Femur (tissue), 1 donor: Measurements from ENCODE around the gene EVI5.
"Not testable (repeated sequence)": the region's sequence is repeated elsewhere in the genome, so short reads cannot be mapped to it uniquely, and the experiment has no call there.

ENCODE experiments used
- DNase-seq: peaks from one replicate; pipeline ENCODE4 v3.0.0-alpha.2; 2017

EVI5 gene

GRCh38 chr1:92791487-92792066 lies 6.7 kb upstream of the EVI5 start:
- no peak for DNase-seq

- no peak for DNase-seq
These were observed 6.0 kb upstream of the EVI5 start for GRCh38 chr1:92790867-92791266.

GRCh38 chr1:92790081-92790480 lies 5.2 kb upstream of the EVI5 start:
- DNase-seq, result no peak

- no peak for DNase-seq
These were observed 1.4 kb upstream of the EVI5 start for GRCh38 chr1:92786111-92786901.

- DNase-seq, result peak; percentile 70
These were observed 778 bp downstream of the EVI5 start for GRCh38 chr1:92784021-92784638.

- DNase-seq, result peak; percentile 27
These were observed 1.4 kb downstream of the EVI5 start for GRCh38 chr1:92783550-92783949.

GRCh38 chr1:92778376-92778775 lies 6.5 kb downstream of the EVI5 start:
- no peak for DNase-seq

- no peak for DNase-seq
These were observed 10.5 kb downstream of the EVI5 start for GRCh38 chr1:92774407-92774806.

GRCh38 chr1:92773749-92774148 lies 11.2 kb downstream of the EVI5 start:
- not testable (repeated sequence) for DNase-seq

GRCh38 chr1:92769856-92770255 lies 15.1 kb downstream of the EVI5 start:
- DNase-seq, result no peak

GRCh38 chr1:92768915-92769314 lies 16.0 kb downstream of the EVI5 start:
- DNase-seq, result no peak

GRCh38 chr1:92768296-92768695 lies 16.6 kb downstream of the EVI5 start:
- no peak for DNase-seq

- DNase-seq, result no peak
These were observed 20.8 kb downstream of the EVI5 start for GRCh38 chr1:92764116-92764515.

GRCh38 chr1:92762355-92762754 lies 22.6 kb downstream of the EVI5 start:
- no peak for DNase-seq

GRCh38 chr1:92759361-92759760 lies 25.5 kb downstream of the EVI5 start:
- no peak for DNase-seq

GRCh38 chr1:92756537-92756936 lies 28.4 kb downstream of the EVI5 start:
- DNase-seq, result no peak

GRCh38 chr1:92755541-92756461 lies 29.1 kb downstream of the EVI5 start:
- DNase-seq, result peak; percentile 19

- DNase-seq, result no peak
These were observed 30.2 kb downstream of the EVI5 start for GRCh38 chr1:92754719-92755050.

- no peak for DNase-seq
These were observed 30.7 kb downstream of the EVI5 start for GRCh38 chr1:92754000-92754718.

- no peak for DNase-seq
These were observed 32.2 kb downstream of the EVI5 start for GRCh38 chr1:92752719-92753118.

GRCh38 chr1:92749024-92749634 lies 35.8 kb downstream of the EVI5 start:
- no peak for DNase-seq

- DNase-seq, result no peak
These were observed 36.8 kb downstream of the EVI5 start for GRCh38 chr1:92748138-92748537.
